ENCODE results near the gene TMEM18.
A peak's percentile ranks its signal among the peaks of the same experiment; 100 is the strongest.
"Not testable (repeated sequence)": the region's sequence is repeated elsewhere in the genome, so short reads cannot be mapped to it uniquely, and the experiment has no call there.

The TMEM18 gene

GRCh38 chr2:677056-677958 is at the start of gene TMEM18:
Gene TMEM18, minus strand, starts transcription at chr2:677406. Its CDS starts 61 bp downstream, at chr2:677345.
- DNase-seq, result peak; percentile 93

- DNase-seq, result no peak
Observed at GRCh38 chr2:726169-726568, 49.0 kb upstream of the TMEM18 start.

GRCh38 chr2:725468-725867 is 48.3 kb upstream of the TMEM18 start:
- no peak for DNase-seq

GRCh38 chr2:723761-724160 is 46.6 kb upstream of the TMEM18 start:
- no peak for DNase-seq

- no peak for DNase-seq
Observed at GRCh38 chr2:720842-721241, 43.6 kb upstream of the TMEM18 start.

- DNase-seq, result no peak
Observed at GRCh38 chr2:719734-720133, 42.5 kb upstream of the TMEM18 start.

- no peak for DNase-seq
Observed at GRCh38 chr2:719191-719590, 42.0 kb upstream of the TMEM18 start.

GRCh38 chr2:717661-718060 is 40.5 kb upstream of the TMEM18 start:
- no peak for DNase-seq

GRCh38 chr2:715854-716560 is 38.8 kb upstream of the TMEM18 start:
- DNase-seq, result no peak

GRCh38 chr2:715038-715437 is 37.8 kb upstream of the TMEM18 start:
- no peak for DNase-seq

- DNase-seq, result peak; percentile 51
Observed at GRCh38 chr2:714005-714741, 37.0 kb upstream of the TMEM18 start.

- DNase-seq, result no peak
Observed at GRCh38 chr2:710867-711665, 33.9 kb upstream of the TMEM18 start.

- DNase-seq, result no peak
Observed at GRCh38 chr2:709138-709765, 32.0 kb upstream of the TMEM18 start.

- DNase-seq, result no peak
Observed at GRCh38 chr2:708667-709066, 31.5 kb upstream of the TMEM18 start.

GRCh38 chr2:705971-706511 is 28.8 kb upstream of the TMEM18 start:
- no peak for DNase-seq

- DNase-seq, result not testable (repeated sequence)
Observed at GRCh38 chr2:702765-703164, 25.6 kb upstream of the TMEM18 start.

GRCh38 chr2:696999-697627 is 19.9 kb upstream of the TMEM18 start:
- no peak for DNase-seq

- no peak for DNase-seq
Observed at GRCh38 chr2:696463-696862, 19.3 kb upstream of the TMEM18 start.

- DNase-seq, result no peak
Observed at GRCh38 chr2:694906-695510, 17.8 kb upstream of the TMEM18 start.

GRCh38 chr2:694174-694573 is 17.0 kb upstream of the TMEM18 start:
- no peak for DNase-seq

GRCh38 chr2:693606-694005 is 16.4 kb upstream of the TMEM18 start:
- no peak for DNase-seq
